Thoracic aorta (tissue), 2 donors: Measurements from ENCODE around the gene CDC42EP5. TPM values are rescaled to one million over a fixed set of nuclear protein-coding genes. Genes with fewer than 3 reads are reported as not detected.
A peak's percentile ranks its signal among the peaks of the same experiment; 100 is the strongest.

Experiments
- ATAC-seq: fragments of 150-250 bp; one replicate; pipeline ENCODE4 v1.8.0; 2017; ENCODE audit warnings: low read depth; ENCODE audit not compliant: insufficient number of reproducible peaks, low FRiP score
- DNase-seq: peaks from one replicate; pipeline ENCODE4 v3.0.0-alpha.2; 2020; ENCODE audit warnings: low spot score
- H3K27ac ChIP-seq, 2 donors: fragments of 200-600 bp; sonication (generic); 1 replicate in 1 of 2; 2 replicates in 1 of 2; pipeline ENCODE4 v1.5.1; 2016; ENCODE audit warnings: mild to moderate bottlenecking in 2 of 2, moderate library complexity in 2 of 2
- H3K27me3 ChIP-seq: fragments of 200-600 bp; sonication (generic); replicated peaks from 2 replicates; pipeline ENCODE4 v1.6.0; 2016; ENCODE audit warnings: mild to moderate bottlenecking; ENCODE audit not compliant: insufficient read depth
- H3K36me3 ChIP-seq: fragments of 200-600 bp; sonication (generic); one replicate; pipeline ENCODE4 v1.5.1; 2016
- H3K4me1 ChIP-seq, 2 donors: fragments of 200-600 bp; sonication (generic); 1 replicate in 1 of 2; 2 replicates in 1 of 2; pipeline versions ENCODE4 v1.5.1 to v1.6.0; 2016; ENCODE audit warnings: low read depth in 2 of 2, mild to moderate bottlenecking in 1 of 2; ENCODE audit not compliant: control insufficient read depth in 1 of 2
- H3K4me3 ChIP-seq: fragments of 200-600 bp; sonication (generic); 2 replicates; pipeline ENCODE4 v1.5.1; 2016; ENCODE audit warnings: mild to moderate bottlenecking
- H3K9me3 ChIP-seq: fragments of 200-600 bp; sonication (generic); 2 replicates; pipeline ENCODE4 v1.5.1; 2016
- total RNA-seq, 2 donors: library from RNA; depleted of rRNA; stranded (reverse); fragments of >200 nt; gene quantifications; one replicate each; pipeline versions ENCODE4 v1.1.0 to v1.2.3, GENCODE V29; 2016
- TF ChIP-seq, protein P1 (sequence below): fragments of 200-600 bp; sonication (generic); IDR thresholded peaks from one replicate; pipeline ENCODE4 v1.5.1; 2019; ENCODE audit warnings: antibody characterized with exemption

Gene CDC42EP5
- total RNA-seq, 2 donors from 2014 or later, result 41.2 to 55.9 TPM

GRCh38 chr19:54465426-54466109 lies 7.5 kb downstream of the CDC42EP5 start:
- Histone ChIP-seq H3K4me3 (no peak overlapping the region), H3K27me3 (no peaks in the 10 kb centered on the region), H3K4me1 (peaks cover 9 to 31% of the 10 kb centered on the region in 2 donors), H3K36me3 (peaks cover 17% of the 10 kb centered on the region), H3K27ac (no peak overlapping the region), H3K9me3 (no peaks in the 10 kb centered on the region)
- ATAC-seq (no peak), DNase-seq (no peak)
- TF ChIP-seq, protein P1, sequence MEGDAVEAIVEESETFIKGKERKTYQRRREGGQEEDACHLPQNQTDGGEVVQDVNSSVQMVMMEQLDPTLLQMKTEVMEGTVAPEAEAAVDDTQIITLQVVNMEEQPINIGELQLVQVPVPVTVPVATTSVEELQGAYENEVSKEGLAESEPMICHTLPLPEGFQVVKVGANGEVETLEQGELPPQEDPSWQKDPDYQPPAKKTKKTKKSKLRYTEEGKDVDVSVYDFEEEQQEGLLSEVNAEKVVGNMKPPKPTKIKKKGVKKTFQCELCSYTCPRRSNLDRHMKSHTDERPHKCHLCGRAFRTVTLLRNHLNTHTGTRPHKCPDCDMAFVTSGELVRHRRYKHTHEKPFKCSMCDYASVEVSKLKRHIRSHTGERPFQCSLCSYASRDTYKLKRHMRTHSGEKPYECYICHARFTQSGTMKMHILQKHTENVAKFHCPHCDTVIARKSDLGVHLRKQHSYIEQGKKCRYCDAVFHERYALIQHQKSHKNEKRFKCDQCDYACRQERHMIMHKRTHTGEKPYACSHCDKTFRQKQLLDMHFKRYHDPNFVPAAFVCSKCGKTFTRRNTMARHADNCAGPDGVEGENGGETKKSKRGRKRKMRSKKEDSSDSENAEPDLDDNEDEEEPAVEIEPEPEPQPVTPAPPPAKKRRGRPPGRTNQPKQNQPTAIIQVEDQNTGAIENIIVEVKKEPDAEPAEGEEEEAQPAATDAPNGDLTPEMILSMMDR, result no peak

DNA sequence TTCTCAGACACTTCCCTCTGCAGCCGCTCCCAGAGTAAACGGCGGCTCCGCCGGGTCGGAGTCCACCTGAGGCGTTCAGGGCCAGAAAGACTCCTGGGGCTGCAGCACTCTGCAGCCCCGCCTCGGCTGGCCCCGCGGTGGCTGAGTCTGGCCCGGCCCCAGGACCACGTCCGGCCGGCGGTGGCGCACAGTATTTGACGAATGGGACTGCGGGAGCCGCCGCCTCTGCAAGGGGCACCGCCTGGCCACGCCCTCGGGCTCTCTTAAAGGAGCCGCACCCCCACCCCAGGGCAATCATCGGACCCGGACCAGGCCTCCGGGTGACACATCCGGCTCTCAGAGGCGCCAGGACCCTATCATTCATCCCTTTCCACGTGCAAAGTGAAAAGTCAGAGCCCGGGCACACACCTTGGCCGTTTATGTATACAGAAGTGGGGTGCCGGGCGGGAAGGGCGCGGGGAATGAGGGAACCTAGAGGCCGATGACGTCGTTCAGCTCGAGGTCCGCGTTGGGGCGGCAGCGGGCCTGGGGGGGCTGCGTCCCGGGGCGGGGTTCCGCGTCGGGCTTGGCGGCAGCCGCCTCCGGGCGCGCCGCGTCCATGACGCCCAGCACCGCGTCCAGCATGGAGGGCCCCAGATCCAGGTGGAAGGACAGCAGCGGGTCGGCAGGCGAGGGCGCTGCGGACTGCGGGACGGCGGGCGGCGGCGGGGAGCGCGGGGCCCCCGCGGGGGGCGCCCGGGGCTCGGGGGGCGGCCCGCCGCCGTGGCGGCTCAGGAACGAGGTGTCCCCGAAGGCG lies 8.3 kb downstream of the CDC42EP5 start:
- Histone ChIP-seq H3K27ac (peak overlapping the region; percentile 96 to 97), H3K27me3 (no peaks in the 10 kb centered on the region), H3K36me3 (peaks cover 23% of the 10 kb centered on the region), H3K4me1 (peaks cover 9 to 24% of the 10 kb centered on the region in 2 donors), H3K9me3 (no peaks in the 10 kb centered on the region), H3K4me3 (peak overlapping the region; percentile 75)
- TF ChIP-seq, protein P1, result no peak
- DNase-seq, result peak; percentile 74
- peak; percentile 58 for ATAC-seq

GRCh38 chr19:54464044-54464629 lies 9.0 kb downstream of the CDC42EP5 start:
- no peaks in the 10 kb centered on the region for H3K27me3 ChIP-seq
- TF ChIP-seq, protein P1, result no peak
- H3K4me1 ChIP-seq, result peaks cover 9 to 23% of the 10 kb centered on the region in 2 donors
- DNase-seq (peak; percentile 75), ATAC-seq (peak; percentile 40)
- H3K4me3 ChIP-seq, result peak overlapping the region; percentile 75
- peak overlapping the region; percentile 96 to 97 for H3K27ac ChIP-seq
- no peaks in the 10 kb centered on the region for H3K9me3 ChIP-seq
- H3K36me3 ChIP-seq, result peaks cover 30% of the 10 kb centered on the region

GRCh38 chr19:54463531-54464043 lies 9.5 kb downstream of the CDC42EP5 start, which contains the start of gene LENG9:
LENG9 (minus strand) TSS chr19:54463778; CDS start chr19:54463526, 252 bp downstream.
- peaks cover 35% of the 10 kb centered on the region for H3K36me3 ChIP-seq
- no peaks in the 10 kb centered on the region for H3K9me3 ChIP-seq
- peak within 1 kb of the TSS; percentile 96 to 97 for H3K27ac ChIP-seq
- ATAC-seq, result peak; percentile 82
- H3K27me3 ChIP-seq, result no peaks in the 10 kb centered on the region
- H3K4me1 ChIP-seq, result peaks cover 9 to 23% of the 10 kb centered on the region in 2 donors
- DNase-seq, result peak; percentile 100
- H3K4me3 ChIP-seq, result peak within 1 kb of the TSS; percentile 75
- TF ChIP-seq, protein P1, result no peak
